ENCODE data around the gene XRN2.

- TF ChIP-seq, protein P1, sequence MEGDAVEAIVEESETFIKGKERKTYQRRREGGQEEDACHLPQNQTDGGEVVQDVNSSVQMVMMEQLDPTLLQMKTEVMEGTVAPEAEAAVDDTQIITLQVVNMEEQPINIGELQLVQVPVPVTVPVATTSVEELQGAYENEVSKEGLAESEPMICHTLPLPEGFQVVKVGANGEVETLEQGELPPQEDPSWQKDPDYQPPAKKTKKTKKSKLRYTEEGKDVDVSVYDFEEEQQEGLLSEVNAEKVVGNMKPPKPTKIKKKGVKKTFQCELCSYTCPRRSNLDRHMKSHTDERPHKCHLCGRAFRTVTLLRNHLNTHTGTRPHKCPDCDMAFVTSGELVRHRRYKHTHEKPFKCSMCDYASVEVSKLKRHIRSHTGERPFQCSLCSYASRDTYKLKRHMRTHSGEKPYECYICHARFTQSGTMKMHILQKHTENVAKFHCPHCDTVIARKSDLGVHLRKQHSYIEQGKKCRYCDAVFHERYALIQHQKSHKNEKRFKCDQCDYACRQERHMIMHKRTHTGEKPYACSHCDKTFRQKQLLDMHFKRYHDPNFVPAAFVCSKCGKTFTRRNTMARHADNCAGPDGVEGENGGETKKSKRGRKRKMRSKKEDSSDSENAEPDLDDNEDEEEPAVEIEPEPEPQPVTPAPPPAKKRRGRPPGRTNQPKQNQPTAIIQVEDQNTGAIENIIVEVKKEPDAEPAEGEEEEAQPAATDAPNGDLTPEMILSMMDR (conservative IDR thresholded peaks at IDR 0.05; ENCODE audit: low read depth, low read length) = no peak
- TF ChIP-seq EZH2 (IDR thresholded peaks at IDR 0.05; ENCODE audit: borderline replicate concordance, low read depth, low read length, poor library complexity, severe bottlenecking) = no peak
Observed at GRCh38 chr20:21280522-21281016, 22.6 kb upstream of the XRN2 start.

Data from A673 (cell line).